Kidney (tissue), 14 donors: ENCODE measurements around the gene GPER1. TPM values are rescaled to one million over a fixed set of nuclear protein-coding genes. Genes with fewer than 3 reads are reported as not detected.
A peak's percentile ranks its signal among the peaks of the same experiment; 100 is the strongest.

Experiments used
- DNase-seq, 5 donors: peaks; one replicate each; pipeline ENCODE4 v3.0.0-alpha.2; 2013 to 2020
- FAIRE-seq: peaks from 2 replicates; lab custom pipeline; 2012; peaks lifted over from hg19 to GRCh38; lab: Jason Lieb, UNC
- H3K27ac ChIP-seq, 2 donors: one replicate each; pipeline ENCODE4 v1.7.0; 2013; ENCODE audit warnings: low read depth in 2 of 2, low read length in 2 of 2, inconsistent platforms in 1 of 2
- H3K27me3 ChIP-seq: one replicate; pipeline ENCODE4 v1.7.1; 2013; ENCODE audit warnings: low read length, inconsistent platforms; ENCODE audit not compliant: control insufficient read depth, insufficient read depth
- H3K36me3 ChIP-seq, 3 donors: one replicate each; pipeline versions ENCODE4 v1.7.0 to v1.7.1; 2013; ENCODE audit warnings: low read length in 3 of 3, control low read depth in 1 of 3, inconsistent platforms in 1 of 3; ENCODE audit not compliant: insufficient read depth in 3 of 3, control insufficient read depth in 2 of 3
- H3K4me1 ChIP-seq, 3 donors: one replicate each; pipeline versions ENCODE4 v1.7.0 to v1.7.1; 2013; ENCODE audit warnings: low read length in 3 of 3, inconsistent platforms in 1 of 3, low read depth in 1 of 3; ENCODE audit not compliant: control insufficient read depth in 2 of 3, insufficient read depth in 2 of 3
- H3K4me3 ChIP-seq, 3 donors: one replicate each; pipeline versions ENCODE4 v1.7.0 to v1.8.1; 2013; ENCODE audit warnings: low read length in 3 of 3, control low read depth in 1 of 3, inconsistent platforms in 1 of 3
- H3K9ac ChIP-seq, 3 donors: one replicate each; pipeline versions ENCODE4 v1.7.0 to v1.7.1; 2013; ENCODE audit warnings: low read length in 3 of 3, control low read depth in 1 of 3, inconsistent platforms in 1 of 3
- H3K9me3 ChIP-seq, 3 donors: one replicate each; pipeline versions ENCODE4 v1.7.0 to v1.7.1; 2013; ENCODE audit warnings: low read length in 3 of 3, control low read depth in 1 of 3, inconsistent platforms in 1 of 3; ENCODE audit not compliant: control insufficient read depth in 2 of 3, insufficient read depth in 1 of 3
- intact Hi-C: fragments of 100-400 bp; cut with DNase I; formaldehyde crosslinking; loops from one replicate; pipeline ENCODE4 v1.11.1; 2022
- polyA plus RNA-seq: library from polyadenylated mRNA; stranded (reverse); fragments of 350-450 nt; fragmentation: Illumina TruSeq; extraction: RNeasy Lipid Tissue Mini Kit (QIAGEN cat#74804); gene quantifications from one replicate; pipeline ENCODE4 v1.2.3, GENCODE V29; 2014; ENCODE audit warnings: low read depth, low replicate concordance; ENCODE audit not compliant: insufficient read depth
- total RNA-seq: library from RNA; stranded (reverse); fragmentation: NEBNext Ultra II Directional; extraction: Animal tissue kit (Norgen Biotek cat#: 25700); gene quantifications from one replicate; pipeline ENCODE4 v1.2.1, GENCODE V29; 2021
- TF ChIP-seq, protein P1 (sequence below): IDR thresholded peaks from 3 replicates; pipeline ENCODE4 v1.5.1; 2012; ENCODE audit warnings: mild to moderate bottlenecking, moderate library complexity, borderline replicate concordance; ENCODE audit not compliant: insufficient read depth; ENCODE audit errors: extremely low read depth
- donor health status: control.
- donor health status: control.
- donor health status: control.
- donor health status: control.
- donor health status: control.
- donor health status: DM: yes; HTN: yes; CAD: no.
- donor health status: Normal renal cell carcinoma (clear cell type).

GPER1 gene
- total and polyA plus RNA-seq, 2 donors from 2014 or later, result 4.8 to 5.2 TPM

DNA sequence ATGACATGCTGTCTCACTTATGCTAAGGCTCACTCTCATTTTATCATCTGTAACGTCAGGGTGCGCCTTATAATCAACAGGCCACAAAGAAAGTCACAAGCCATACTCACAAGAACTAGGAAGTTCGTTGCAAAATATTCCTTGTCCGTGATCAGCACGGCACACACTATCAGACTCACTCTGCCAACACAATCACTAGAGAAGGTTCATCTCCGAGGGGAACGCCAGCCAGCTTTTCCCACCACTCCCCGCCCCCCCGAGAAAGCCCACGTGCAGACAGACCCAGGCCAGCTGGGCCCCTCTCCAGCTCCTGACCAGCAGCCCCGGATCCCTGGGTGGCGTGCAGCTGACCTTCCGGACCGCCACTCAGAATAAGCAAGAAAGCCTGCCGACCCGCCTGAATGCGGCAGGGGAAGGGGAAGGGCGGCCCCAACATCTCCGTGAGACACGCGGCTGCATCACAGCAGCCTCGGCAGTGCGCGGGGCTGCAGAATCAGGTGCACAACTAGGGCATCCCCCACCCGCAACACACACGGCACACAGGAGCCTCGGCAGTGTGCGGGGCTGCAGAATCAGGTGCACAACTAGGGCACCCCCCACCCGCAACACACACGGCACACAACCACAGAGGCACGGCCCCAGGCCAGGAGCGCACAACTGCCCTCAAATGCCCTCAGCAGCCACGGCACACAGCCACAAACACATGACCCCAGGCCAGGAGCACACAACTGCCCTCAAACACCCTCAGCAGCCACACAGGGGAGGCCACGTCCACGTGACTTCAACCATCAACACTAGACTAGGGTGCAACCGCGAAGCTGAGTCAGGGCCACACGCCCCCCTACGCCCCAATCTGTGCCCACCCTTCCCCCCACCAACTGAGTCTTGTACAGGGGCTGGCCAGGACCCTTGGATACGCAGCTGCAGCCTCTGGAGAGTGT is 46.1 kb upstream of the GPER1 start:
- no peak for FAIRE-seq

DNA sequence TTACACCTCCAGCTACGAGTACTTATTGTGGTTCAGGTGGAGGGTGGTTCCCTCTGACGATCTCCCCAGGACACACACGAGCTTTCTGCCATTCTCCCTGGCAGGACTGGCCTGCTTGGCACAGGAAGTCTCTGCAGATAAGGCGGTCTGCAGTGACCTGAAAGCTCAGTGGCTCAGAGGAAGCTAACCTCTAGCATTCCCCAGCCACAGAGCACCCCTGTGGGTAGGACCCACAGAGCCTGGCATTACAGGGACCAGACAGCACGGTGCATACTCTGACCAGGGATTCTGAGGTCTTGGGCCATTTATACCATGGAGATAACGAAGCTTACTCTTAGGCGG is 45.5 kb upstream of the GPER1 start:
- FAIRE-seq, result no peak
- no peaks in the 10 kb centered on the region for H3K36me3 ChIP-seq
- TF ChIP-seq, protein P1, sequence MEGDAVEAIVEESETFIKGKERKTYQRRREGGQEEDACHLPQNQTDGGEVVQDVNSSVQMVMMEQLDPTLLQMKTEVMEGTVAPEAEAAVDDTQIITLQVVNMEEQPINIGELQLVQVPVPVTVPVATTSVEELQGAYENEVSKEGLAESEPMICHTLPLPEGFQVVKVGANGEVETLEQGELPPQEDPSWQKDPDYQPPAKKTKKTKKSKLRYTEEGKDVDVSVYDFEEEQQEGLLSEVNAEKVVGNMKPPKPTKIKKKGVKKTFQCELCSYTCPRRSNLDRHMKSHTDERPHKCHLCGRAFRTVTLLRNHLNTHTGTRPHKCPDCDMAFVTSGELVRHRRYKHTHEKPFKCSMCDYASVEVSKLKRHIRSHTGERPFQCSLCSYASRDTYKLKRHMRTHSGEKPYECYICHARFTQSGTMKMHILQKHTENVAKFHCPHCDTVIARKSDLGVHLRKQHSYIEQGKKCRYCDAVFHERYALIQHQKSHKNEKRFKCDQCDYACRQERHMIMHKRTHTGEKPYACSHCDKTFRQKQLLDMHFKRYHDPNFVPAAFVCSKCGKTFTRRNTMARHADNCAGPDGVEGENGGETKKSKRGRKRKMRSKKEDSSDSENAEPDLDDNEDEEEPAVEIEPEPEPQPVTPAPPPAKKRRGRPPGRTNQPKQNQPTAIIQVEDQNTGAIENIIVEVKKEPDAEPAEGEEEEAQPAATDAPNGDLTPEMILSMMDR, result no peak
- H3K27me3 ChIP-seq, result no peaks in the 10 kb centered on the region
- no peak overlapping the region for H3K9ac ChIP-seq
- peaks cover 0 to 34% (median 33%) of the 10 kb centered on the region in 3 donors for H3K4me1 ChIP-seq
- no peak overlapping the region for H3K4me3 ChIP-seq
- no peaks in the 10 kb centered on the region for H3K9me3 ChIP-seq
- intact Hi-C loops, result no loop called here
- DNase-seq, result no peak
- peak overlapping the region in 1 of 2 donors; percentile 47 for H3K27ac ChIP-seq

More for the DNA sequence above, 46.1 kb upstream of the GPER1 start:
- H3K4me3 ChIP-seq, result no peak overlapping the region
- no peaks in the 10 kb centered on the region for H3K36me3 ChIP-seq
- peaks cover 0 to 31% (median 29%) of the 10 kb centered on the region in 3 donors for H3K4me1 ChIP-seq
- TF ChIP-seq, protein P1, result no peak
- H3K27me3 ChIP-seq, result no peaks in the 10 kb centered on the region
- H3K27ac ChIP-seq, result peak overlapping the region in 1 of 2 donors; percentile 47
- H3K9me3 ChIP-seq, result no peaks in the 10 kb centered on the region
- DNase-seq, result peak in 2 of 5 donors; percentile 60 to 74
- no peak overlapping the region for H3K9ac ChIP-seq
- intact Hi-C loops, result no loop called here

DNA sequence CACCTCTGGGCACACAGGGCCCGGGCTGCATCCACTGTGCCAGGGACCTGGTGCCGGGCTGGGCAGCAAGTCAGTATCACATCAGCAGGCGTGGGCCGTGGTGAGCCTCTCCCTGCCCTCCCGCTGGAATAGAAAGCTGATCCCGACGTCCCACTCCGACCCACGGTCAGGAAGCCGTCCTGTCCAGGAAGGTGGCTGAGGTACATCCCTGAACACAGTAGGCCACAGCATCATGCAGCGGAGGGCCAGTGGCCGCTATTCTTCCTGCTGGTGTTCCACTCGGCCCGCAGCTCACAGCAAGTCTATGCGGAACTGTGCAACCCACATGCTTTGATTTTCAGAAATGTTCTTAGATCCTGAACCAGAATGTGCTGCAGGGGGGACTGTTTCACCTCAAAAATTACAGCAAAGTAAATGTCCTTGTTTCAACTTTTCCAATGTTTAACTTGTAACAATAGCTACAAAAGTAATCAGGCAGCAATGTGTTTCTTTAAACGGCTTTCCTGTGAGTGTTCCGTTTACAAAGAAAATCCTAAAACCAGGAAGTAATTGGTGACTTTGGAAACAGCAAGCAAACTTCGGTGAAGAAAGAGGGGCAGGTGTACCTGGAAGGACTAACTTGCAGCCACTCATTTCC is 44.2 kb upstream of the GPER1 start:
- no peaks in the 10 kb centered on the region for H3K36me3 ChIP-seq
- no peaks in the 10 kb centered on the region for H3K9me3 ChIP-seq
- H3K27ac ChIP-seq, result peak overlapping the region; percentile 81 to 82
- peak overlapping the region in 1 of 3 donors; percentile 38 for H3K9ac ChIP-seq
- DNase-seq (peak in 2 of 5 donors; percentile 69), FAIRE-seq (no peak)
- intact Hi-C loops, result no loop called here
- TF ChIP-seq, protein P1, result no peak
- no peaks in the 10 kb centered on the region for H3K27me3 ChIP-seq
- H3K4me3 ChIP-seq, result peak overlapping the region; percentile 37 to 49 (median 46)
- peaks cover 0 to 45% (median 41%) of the 10 kb centered on the region in 3 donors for H3K4me1 ChIP-seq
